Activated naive CD4-positive, alpha-beta T cell (primary cell): ENCODE data around the gene CAPN3.

Experiments
- DNase-seq, 4 experiments: peaks; one replicate each; lab custom pipeline; 2025; lab: John Stamatoyannopoulos, UW

The CAPN3 gene

GRCh38 chr15:42453826-42454225, 94.5 kb downstream of the CAPN3 start:
- no peak for DNase-seq

- no peak for DNase-seq
Observed at GRCh38 chr15:42456531-42456930, 97.2 kb downstream of the CAPN3 start.

GRCh38 chr15:42456971-42457370, 97.7 kb downstream of the CAPN3 start:
- no peak for DNase-seq

- no peak for DNase-seq
Observed at GRCh38 chr15:42457445-42458442, 98.4 kb downstream of the CAPN3 start.

- DNase-seq: no peak
Observed at GRCh38 chr15:42461261-42461660, 102.0 kb downstream of the CAPN3 start.
